Measurements from ENCODE around the gene S100Z. TPM values are rescaled to one million over a fixed set of nuclear protein-coding genes. Genes with fewer than 3 reads are reported as not detected.

The S100Z gene
- not detected in 2 replicates for total RNA-seq

GRCh38 chr5:76849419-76850291 lies at the start of gene S100Z:
TSS of gene S100Z (plus strand) at chr5:76850014. CDS start at chr5:76875360, 25,346 bp downstream.

GRCh38 chr5:76818844-76819831 lies 30.7 kb upstream of the S100Z start, which contains the start of gene F2RL1:
TSS of gene F2RL1 (plus strand) at chr5:76819030. CDS start at chr5:76819183, 153 bp downstream.

GRCh38 chr5:76952795-76953536 lies 103.2 kb downstream of the S100Z start, which contains the start of gene CRHBP:
TSS of gene CRHBP (plus strand) at chr5:76953045. CDS start at chr5:76953135, 90 bp downstream.

Other genes starting within 250 kb of the S100Z start
- gene F2RL2, start 226.6 kb upstream of the S100Z start, total RNA-seq = 2.6 and 12.0 TPM in 2 replicates
- gene F2R, start 133.9 kb upstream of the S100Z start, total RNA-seq = 64.1 and 74.9 TPM in 2 replicates
- 7.2 and 12.6 TPM in 2 replicates for gene F2RL1, start 31.0 kb upstream of the S100Z start, total RNA-seq
- not detected in 2 replicates for gene CRHBP, start 103.0 kb downstream of the S100Z start, total RNA-seq
- gene AGGF1, start 180.4 kb downstream of the S100Z start, total RNA-seq = 15.7 and 16.8 TPM in 2 replicates
- gene ZBED3, start 237.3 kb downstream of the S100Z start, total RNA-seq = 1.6 and 18.1 TPM in 2 replicates